OCI-LY7 (cell line): ENCODE data around the gene FEN1. TPM values are rescaled to one million over a fixed set of nuclear protein-coding genes. Genes with fewer than 3 reads are reported as not detected.

ENCODE experiments used
- BruUV-seq: library from RNA; stranded (reverse); fragments of 400-500 nt; replicated peaks from 2 replicates; lab custom pipeline; 2021; lab: Mats Ljungman, UMichigan
- CTCF ChIA-PET: fragments of 300-600 bp; sonication (Branson Sonifier 250); formaldehyde crosslinking; loops from one replicate; lab custom pipeline; 2022; ENCODE audit warnings: antibody characterized with exemption; ENCODE audit not compliant: unreplicated experiment; lab: Charles Lee
- POLR2A ChIA-PET: fragments of 300-600 bp; sonication (Branson Sonifier 250); formaldehyde crosslinking; loops from one replicate; lab custom pipeline; 2022; ENCODE audit warnings: antibody characterized with exemption; lab: Charles Lee
- DNase-seq: peaks from one replicate; pipeline ENCODE4 v3.0.0-alpha.2; 2015; ENCODE audit warnings: low spot score
- H2AFZ ChIP-seq: fragments of 200-600 bp; sonication (generic), shearing (Covaris generic); 2 replicates; pipeline ENCODE4 v1.6.1; 2014; ENCODE audit warnings: mild to moderate bottlenecking, antibody characterized with exemption, low read length, moderate library complexity
- H3K27ac ChIP-seq: fragments of 200-600 bp; sonication (generic); 2 replicates; pipeline ENCODE4 v1.5.1; 2014; ENCODE audit warnings: mixed run types, low read depth, mild to moderate bottlenecking, moderate library complexity, low read length, inconsistent platforms; ENCODE audit not compliant: poor library complexity, severe bottlenecking
- H3K36me3 ChIP-seq: fragments of 200-600 bp; sonication (generic); 2 replicates; pipeline ENCODE4 v1.6.1; 2014; ENCODE audit warnings: mild to moderate bottlenecking, antibody characterized with exemption, low read length, moderate library complexity, mixed read lengths; ENCODE audit not compliant: insufficient read depth
- H3K4me1 ChIP-seq: fragments of 200-600 bp; sonication (generic); 2 replicates; pipeline ENCODE4 v1.5.1; 2014; ENCODE audit warnings: mild to moderate bottlenecking, low read length; ENCODE audit not compliant: insufficient read depth, poor library complexity, severe bottlenecking
- H3K4me2 ChIP-seq: fragments of 200-600 bp; sonication (generic); 2 replicates; pipeline ENCODE4 v1.6.1; 2014; ENCODE audit warnings: mild to moderate bottlenecking, low read length
- H3K4me3 ChIP-seq: fragments of 200-600 bp; sonication (generic); 2 replicates; pipeline ENCODE4 v1.5.1; 2014; ENCODE audit warnings: mild to moderate bottlenecking, low read depth, low read length; ENCODE audit not compliant: poor library complexity, severe bottlenecking
- H3K79me2 ChIP-seq: fragments of 200-600 bp; sonication (generic); 2 replicates; pipeline ENCODE4 v1.6.1; 2016; ENCODE audit warnings: low read depth, mild to moderate bottlenecking, low read length, moderate library complexity, mixed read lengths; ENCODE audit not compliant: insufficient read depth
- H3K9me2 ChIP-seq: fragments of 200-600 bp; sonication (generic); 2 replicates; pipeline ENCODE4 v1.6.1; 2016; ENCODE audit warnings: mild to moderate bottlenecking, low read length, mixed read lengths; ENCODE audit not compliant: insufficient read depth
- H3K9me3 ChIP-seq: fragments of 200-600 bp; sonication (generic); 2 replicates; pipeline ENCODE4 v1.6.1; 2014; ENCODE audit warnings: mild to moderate bottlenecking, mixed run types, low read length, mixed read lengths
- H4K20me1 ChIP-seq: fragments of 200-600 bp; sonication (generic); 2 replicates; pipeline ENCODE4 v1.6.1; 2014; ENCODE audit warnings: mild to moderate bottlenecking, antibody characterized with exemption, low read length, moderate library complexity, mixed read lengths; ENCODE audit not compliant: insufficient read depth
- CTCF ChIP-seq: fragments of 200-600 bp; sonication (generic); conservative IDR thresholded peaks from 2 replicates; pipeline ENCODE4 v1.5.1; 2014; ENCODE audit warnings: mild to moderate bottlenecking, antibody characterized with exemption, low read length, moderate library complexity, mixed read lengths
- EZH2phosphoT487 ChIP-seq: fragments of 200-600 bp; sonication (generic); IDR thresholded peaks from 2 replicates; pipeline ENCODE4 v1.6.1; 2018; ENCODE audit warnings: low read depth, borderline replicate concordance, mild to moderate bottlenecking, mixed run types, antibody characterized with exemption, low read length, moderate library complexity, mixed read lengths
- intact Hi-C: fragments of 100-400 bp; cut with micrococcal nuclease; formaldehyde crosslinking; loops from one replicate; pipeline ENCODE4 v1.10.0; 2022; ENCODE audit not compliant: unreplicated experiment
- total RNA-seq, 2 experiments: library from RNA; depleted of rRNA in 1 of 2; stranded (reverse); fragments of >200 nt in 1 of 2; shearing (Covaris generic) in 1 of 2; gene quantifications; 2 replicates each; pipeline ENCODE4 v1.2.3, GENCODE V29; 2014 to 2022

Gene FEN1
- total RNA-seq, 2 experiments from 2014 or later = 123 to 153 TPM

- Histone ChIP-seq H3K27ac (no peak overlapping the region), H2AFZ (no peak overlapping the region), H3K9me2 (no peaks in the 10 kb centered on the region), H3K9me3 (no peaks in the 10 kb centered on the region), H3K4me3 (no peak overlapping the region), H4K20me1 (no peaks in the 10 kb centered on the region), H3K79me2 (no peaks in the 10 kb centered on the region), H3K36me3 (peaks cover 45% of the 10 kb centered on the region), H3K4me1 (no peaks in the 10 kb centered on the region), H3K4me2 (no peak overlapping the region)
- BruUV-seq = no TSS peak
- intact Hi-C loops = no loop called here
- TF ChIP-seq EZH2phosphoT487 = no peak
- no peak for TF ChIP-seq CTCF
- DNase-seq = no peak
- POLR2A ChIA-PET = no interaction called here
- CTCF ChIA-PET = interaction anchor here (1.0 kb wide), 1 partner anchor 8 kb away, joined by 3 read pairs; the partner anchor contains the start of genes FEN1 and TMEM258
Measured at GRCh38 chr11:61784506-61784805, 8.3 kb upstream of the FEN1 start.

GRCh38 chr11:61785837-61786402 lies 6.8 kb upstream of the FEN1 start:
- DNase-seq = no peak
- Histone ChIP-seq H2AFZ (no peak overlapping the region), H3K9me3 (no peaks in the 10 kb centered on the region), H3K27ac (no peak overlapping the region), H3K4me2 (no peak overlapping the region), H3K4me1 (no peaks in the 10 kb centered on the region), H3K79me2 (peaks cover 3% of the 10 kb centered on the region; the same call in 1 of the 2 replicates), H4K20me1 (no peaks in the 10 kb centered on the region), H3K9me2 (no peaks in the 10 kb centered on the region), H3K36me3 (peaks cover 57% of the 10 kb centered on the region), H3K4me3 (no peak overlapping the region)
- TF ChIP-seq CTCF = no peak
- no peak for TF ChIP-seq EZH2phosphoT487
- ChIA-PET POLR2A (no interaction called here), CTCF (no interaction called here)
- intact Hi-C loops = no loop called here
- no TSS peak for BruUV-seq

GRCh38 chr11:61787928-61788491 lies 4.7 kb upstream of the FEN1 start:
- H4K20me1 ChIP-seq = no peaks in the 10 kb centered on the region
- H3K9me3 ChIP-seq = no peaks in the 10 kb centered on the region
- TF ChIP-seq CTCF = peak; percentile 78
- TF ChIP-seq EZH2phosphoT487 = no peak
- no peak overlapping the region for H3K4me2 ChIP-seq
- peaks cover 6% of the 10 kb centered on the region for H3K4me1 ChIP-seq
- no TSS peak for BruUV-seq
- H3K4me3 ChIP-seq = no peak overlapping the region
- no peak overlapping the region for H2AFZ ChIP-seq
- ChIA-PET POLR2A (no interaction called here), CTCF (no interaction called here)
- peak; percentile 25 for DNase-seq
- H3K79me2 ChIP-seq = peaks cover 20% of the 10 kb centered on the region
- peaks cover 57% of the 10 kb centered on the region for H3K36me3 ChIP-seq
- H3K9me2 ChIP-seq = no peaks in the 10 kb centered on the region
- no peak overlapping the region for H3K27ac ChIP-seq
- intact Hi-C loops = no loop called here
